WI38 (cell line): ENCODE measurements around the gene RFX4.
"Not testable (repeated sequence)": the region's sequence is repeated elsewhere in the genome, so short reads cannot be mapped to it uniquely, and the experiment has no call there.

Experiments
- H3K4me3 ChIP-seq: 2 replicates; pipeline ENCODE4 v1.5.1; 2011; ENCODE audit warnings: low read depth, mild to moderate bottlenecking, control low read depth, low read length
- CTCF ChIP-seq: IDR thresholded peaks from 2 replicates; pipeline ENCODE4 v1.5.1; 2012; ENCODE audit warnings: low read depth, mild to moderate bottlenecking, control low read depth, low read length

RFX4 gene

DNA sequence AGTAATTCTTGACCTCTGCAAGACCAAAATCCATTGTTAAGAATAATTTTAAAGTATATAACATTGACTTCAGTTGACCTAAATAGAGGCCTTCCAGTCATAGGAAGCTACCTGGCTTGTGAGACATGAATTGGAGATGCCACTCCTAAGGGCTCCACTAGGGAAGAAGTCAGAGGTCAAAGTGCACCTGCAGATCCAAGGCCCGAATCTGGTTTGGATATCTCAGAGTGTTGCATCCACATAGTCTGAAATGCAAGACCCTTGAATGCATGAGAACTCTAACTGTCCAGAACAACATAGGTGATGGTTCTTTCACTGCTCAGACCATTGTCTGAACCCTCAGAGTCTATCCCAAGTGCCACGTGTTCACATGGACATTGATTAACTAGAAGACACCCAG is 22.4 kb downstream of the RFX4 start:
- H3K4me3 ChIP-seq = no peak overlapping the region
- TF ChIP-seq CTCF = no peak

DNA sequence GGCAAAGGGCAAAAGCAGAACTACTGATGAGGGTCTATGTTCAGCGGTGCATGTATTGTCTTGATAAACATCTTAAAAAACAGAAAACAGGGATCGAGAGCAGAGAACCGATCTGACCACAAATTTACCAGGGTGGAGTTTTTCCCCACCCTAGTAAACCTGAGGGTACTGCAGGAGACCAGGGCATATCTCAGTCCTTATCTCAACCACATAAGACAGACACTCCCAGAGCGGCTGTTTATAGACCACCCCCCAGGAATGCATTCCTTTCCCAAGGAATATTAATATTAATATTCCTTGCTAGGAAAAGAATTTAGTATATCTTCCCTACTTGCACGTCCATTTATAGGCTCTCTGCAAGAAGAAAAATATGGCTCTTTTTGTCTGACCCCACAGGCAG is 37.8 kb downstream of the RFX4 start:
- H3K4me3 ChIP-seq = not testable (repeated sequence)

DNA sequence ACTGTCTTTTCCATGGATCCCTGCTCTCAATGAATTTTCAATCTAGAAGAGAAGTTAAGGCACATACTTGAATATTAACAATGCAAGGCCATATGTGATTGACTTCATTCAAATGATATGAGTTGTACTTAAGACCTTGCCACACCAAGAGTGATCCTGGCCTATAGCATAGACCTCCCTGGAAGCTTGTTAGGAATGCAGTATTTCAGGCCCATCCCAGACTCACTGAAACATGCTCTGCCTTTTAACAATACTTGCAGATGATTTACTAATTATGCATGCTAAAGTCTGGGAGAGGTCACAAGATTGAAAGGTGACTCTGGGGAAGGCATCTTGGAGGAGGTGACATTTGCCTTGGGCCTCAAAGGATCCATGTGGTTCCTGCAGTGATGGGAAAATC is 43.2 kb downstream of the RFX4 start:
- no peak for TF ChIP-seq CTCF
- H3K4me3 ChIP-seq = no peak overlapping the region

- H3K4me3 ChIP-seq = no peak overlapping the region
- no peak for TF ChIP-seq CTCF
These were observed 47.2 kb downstream of the RFX4 start for GRCh38 chr12:106629797-106630659.

GRCh38 chr12:106631150-106631549 is 48.3 kb downstream of the RFX4 start:
- no peak overlapping the region for H3K4me3 ChIP-seq
- TF ChIP-seq CTCF = no peak

- no peak overlapping the region for H3K4me3 ChIP-seq
- TF ChIP-seq CTCF = no peak
These were observed 49.0 kb downstream of the RFX4 start for GRCh38 chr12:106631797-106632196.

- TF ChIP-seq CTCF = no peak
- no peak overlapping the region for H3K4me3 ChIP-seq
These were observed 50.1 kb downstream of the RFX4 start for GRCh38 chr12:106632797-106633450.
